Ovary (tissue), 9 donors: ENCODE data around the gene DIPK1B. TPM values are rescaled to one million over a fixed set of nuclear protein-coding genes. Genes with fewer than 3 reads are reported as not detected.

Experiments
- DNase-seq, 5 donors: peaks; one replicate each; pipeline ENCODE4 v3.0.0-alpha.2; 2019 to 2020
- H3K27ac ChIP-seq, 2 donors: fragments of 200-600 bp; one replicate each; pipeline versions ENCODE4 v1.5.1 to v1.8.0; 2019 to 2022
- H3K27me3 ChIP-seq: fragments of 200-600 bp; one replicate; pipeline ENCODE4 v1.8.0; 2022
- H3K36me3 ChIP-seq: fragments of 200-600 bp; sonication (generic); one replicate; pipeline ENCODE4 v1.5.1; 2019
- H3K4me1 ChIP-seq: one replicate; pipeline ENCODE4 v1.8.1; 2013; ENCODE audit warnings: mild to moderate bottlenecking, moderate library complexity; ENCODE audit not compliant: insufficient read depth
- H3K4me3 ChIP-seq: fragments of 200-600 bp; sonication (generic); one replicate; pipeline ENCODE4 v1.5.1; 2017
- H3K9me3 ChIP-seq, 2 donors: fragments of 200-600 bp in 1 of 2; sonication (generic) in 1 of 2; one replicate each; pipeline versions ENCODE4 v1.5.1 to v1.8.1; 2013 to 2019; ENCODE audit warnings: mild to moderate bottlenecking in 1 of 2, moderate library complexity in 1 of 2
- EP300 ChIP-seq: sonication (generic); formaldehyde crosslinking; IDR thresholded peaks from one replicate; pipeline ENCODE4 v1.6.1; 2017; ENCODE audit warnings: antibody characterized with exemption
- POLR2A ChIP-seq: fragments of 450-650 bp; IDR thresholded peaks from one replicate; pipeline ENCODE4 v1.6.1; 2017; ENCODE audit warnings: antibody characterized with exemption, mild to moderate bottlenecking, moderate library complexity
- WGBS, 3 donors: extraction: QIAGEN DNeasy Blood & Tissue Kit in 1 of 3; methylation state at CpG; one replicate each; pipeline versions ENCODE4 v1.1.5 to v1.1.7; 2013 to 2017; 5-methylcytosine and 5-hydroxymethylcytosine counted together
- intact Hi-C, 4 donors: fragments of 100-400 bp; cut with DNase I; formaldehyde crosslinking; loops; one replicate each; pipeline versions ENCODE4 v1.11.0 to v1.15.1; 2022 to 2023
- polyA plus RNA-seq, 2 donors: library from polyadenylated mRNA; stranded (reverse); fragments of 200-250 nt in 1 of 2; fragments of 350-450 nt in 1 of 2; fragmentation: Illumina TruSeq in 1 of 2; extraction: RNeasy Lipid Tissue Mini Kit (QIAGEN cat#74804) in 1 of 2; gene quantifications; one replicate each; pipeline ENCODE4 v1.2.3, GENCODE V29; 2013 to 2014
- total RNA-seq, 7 donors: library from RNA; depleted of rRNA in 2 of 7; stranded (reverse); fragments of >200 nt in 2 of 7; fragmentation: NEBNext Ultra II Directional in 3 of 7; extraction: Animal tissue kit (Norgen Biotek cat#: 25700) in 3 of 7; gene quantifications; one replicate each; pipeline versions ENCODE4 v1.1.0 to v1.2.4, GENCODE V29; 2016 to 2023
- TF ChIP-seq, protein P1 (sequence below), 3 donors: fragments of 450-650 bp in 2 of 3; fragments of 200-600 bp in 1 of 3; IDR thresholded peaks; one replicate each; pipeline versions ENCODE4 v1.5.1 to v1.8.0; 2016 to 2022; ENCODE audit warnings: antibody characterized with exemption in 3 of 3, mild to moderate bottlenecking in 1 of 3
- donor health status: DM: no; HTN: no; CAD: no; lungs with moderate emphysema.
- donor health status: DM: no; HTN: no; CAD: no.
- donor health status: Bipolar disorder and iron deficiency.
- donor health status: DM: yes; HTN: yes; CAD: no.
- donor health status: DM: no; HTN: no; CAD: no.
- donor health status: DM: yes; HTN: yes; CAD: no.

DIPK1B gene
- total and polyA plus RNA-seq, 9 donors: 2.9 to 23.4 (median 13.1) TPM

DNA sequence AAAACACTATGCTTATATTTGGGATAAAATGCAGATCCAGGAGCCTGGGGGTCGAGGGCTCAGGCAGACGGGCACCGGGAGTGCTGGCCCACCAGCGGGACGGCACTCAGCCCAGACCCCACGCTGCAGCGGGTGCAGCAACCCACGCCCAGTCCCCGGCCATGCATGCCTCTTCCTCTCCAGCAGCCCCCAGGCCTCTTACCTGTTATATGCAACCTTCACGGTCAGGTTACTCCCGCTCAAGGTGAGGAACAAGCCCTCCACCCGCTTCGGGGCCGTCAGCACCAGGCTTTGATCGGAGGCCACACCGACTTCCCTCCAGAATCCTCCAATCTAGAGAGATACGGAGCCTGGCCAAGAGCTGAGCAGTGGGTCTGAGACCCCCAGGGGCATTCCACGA, 44.5 kb downstream of the DIPK1B start:
- no peak for TF ChIP-seq POLR2A
- no peak for TF ChIP-seq EP300
- TF ChIP-seq, protein P1, sequence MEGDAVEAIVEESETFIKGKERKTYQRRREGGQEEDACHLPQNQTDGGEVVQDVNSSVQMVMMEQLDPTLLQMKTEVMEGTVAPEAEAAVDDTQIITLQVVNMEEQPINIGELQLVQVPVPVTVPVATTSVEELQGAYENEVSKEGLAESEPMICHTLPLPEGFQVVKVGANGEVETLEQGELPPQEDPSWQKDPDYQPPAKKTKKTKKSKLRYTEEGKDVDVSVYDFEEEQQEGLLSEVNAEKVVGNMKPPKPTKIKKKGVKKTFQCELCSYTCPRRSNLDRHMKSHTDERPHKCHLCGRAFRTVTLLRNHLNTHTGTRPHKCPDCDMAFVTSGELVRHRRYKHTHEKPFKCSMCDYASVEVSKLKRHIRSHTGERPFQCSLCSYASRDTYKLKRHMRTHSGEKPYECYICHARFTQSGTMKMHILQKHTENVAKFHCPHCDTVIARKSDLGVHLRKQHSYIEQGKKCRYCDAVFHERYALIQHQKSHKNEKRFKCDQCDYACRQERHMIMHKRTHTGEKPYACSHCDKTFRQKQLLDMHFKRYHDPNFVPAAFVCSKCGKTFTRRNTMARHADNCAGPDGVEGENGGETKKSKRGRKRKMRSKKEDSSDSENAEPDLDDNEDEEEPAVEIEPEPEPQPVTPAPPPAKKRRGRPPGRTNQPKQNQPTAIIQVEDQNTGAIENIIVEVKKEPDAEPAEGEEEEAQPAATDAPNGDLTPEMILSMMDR (IDR thresholded peaks at IDR 0.05): no peak
- intact Hi-C loops: no loop called here
- 90 to 91% (median 90%) methylated on average over 18 of the region's 18 CpGs for WGBS, 3 donors
- no peak for DNase-seq
- Histone ChIP-seq H3K27me3 (no peaks in the 10 kb centered on the region), H3K4me3 (no peak overlapping the region), H3K4me1 (no peaks in the 10 kb centered on the region), H3K27ac (no peak overlapping the region), H3K9me3 (no peaks in the 10 kb centered on the region), H3K36me3 (no peaks in the 10 kb centered on the region)

DNA sequence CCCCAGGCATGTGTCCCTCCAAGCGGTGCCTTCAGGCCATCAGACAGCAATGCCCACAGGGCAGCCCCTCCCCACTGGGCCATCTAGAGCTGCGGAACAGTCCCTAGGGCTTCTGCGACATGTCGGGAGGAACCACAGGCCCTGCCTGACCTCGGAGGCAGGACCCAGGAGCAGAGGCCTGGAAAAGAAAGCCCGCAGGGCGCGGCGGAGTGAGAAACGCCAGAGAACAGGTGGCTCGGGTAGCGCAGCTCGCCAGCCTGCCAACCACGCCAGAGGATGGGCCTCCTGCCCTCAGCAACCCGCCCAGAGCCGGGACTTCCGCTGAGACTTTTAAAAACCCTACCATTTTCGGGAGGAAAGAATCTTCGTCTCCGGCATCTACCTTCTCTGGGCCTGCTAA, 45.0 kb downstream of the DIPK1B start:
- intact Hi-C loops: no loop called here
- Histone ChIP-seq H3K4me3 (no peak overlapping the region), H3K27me3 (no peaks in the 10 kb centered on the region), H3K36me3 (no peaks in the 10 kb centered on the region), H3K27ac (no peak overlapping the region), H3K4me1 (no peaks in the 10 kb centered on the region), H3K9me3 (no peaks in the 10 kb centered on the region)
- DNase-seq: no peak
- TF ChIP-seq EP300 (no peak), POLR2A (no peak)
- TF ChIP-seq, protein P1 (IDR thresholded peaks at IDR 0.05): no peak
- 83 to 92% (median 83%) methylated on average over 19 to 20 of the region's 20 CpGs for WGBS, 3 donors

DNA sequence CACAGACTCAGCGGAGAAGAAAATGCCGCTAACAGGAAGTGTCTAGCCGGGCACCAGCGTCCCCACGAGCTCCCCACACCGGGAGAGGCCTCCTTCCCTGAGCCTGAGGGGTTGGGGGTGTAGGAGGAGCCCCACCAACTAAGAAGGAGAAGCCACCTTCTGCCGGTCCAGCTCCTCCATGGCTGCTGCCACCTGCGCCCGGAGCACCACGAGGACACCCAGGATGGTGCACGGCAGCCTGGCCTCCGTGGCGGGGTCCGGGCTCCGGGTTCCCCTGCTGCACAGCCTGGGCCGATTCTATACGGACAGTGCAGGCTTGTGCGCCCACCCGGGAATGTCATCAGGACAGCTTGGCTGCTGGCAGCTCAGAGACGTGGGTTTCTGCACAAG, 45.4 kb downstream of the DIPK1B start:
- H3K27ac ChIP-seq: no peak overlapping the region
- H3K27me3 ChIP-seq: no peaks in the 10 kb centered on the region
- TF ChIP-seq POLR2A: no peak
- no peak for TF ChIP-seq EP300
- TF ChIP-seq, protein P1 (IDR thresholded peaks at IDR 0.05): no peak
- WGBS, 3 donors: 80 to 87% (median 84%) methylated on average over 20 of the region's 20 CpGs
- H3K4me1 ChIP-seq: no peaks in the 10 kb centered on the region
- H3K9me3 ChIP-seq: no peaks in the 10 kb centered on the region
- no peaks in the 10 kb centered on the region for H3K36me3 ChIP-seq
- intact Hi-C loops: no loop called here
- no peak for DNase-seq
- H3K4me3 ChIP-seq: no peak overlapping the region

DNA sequence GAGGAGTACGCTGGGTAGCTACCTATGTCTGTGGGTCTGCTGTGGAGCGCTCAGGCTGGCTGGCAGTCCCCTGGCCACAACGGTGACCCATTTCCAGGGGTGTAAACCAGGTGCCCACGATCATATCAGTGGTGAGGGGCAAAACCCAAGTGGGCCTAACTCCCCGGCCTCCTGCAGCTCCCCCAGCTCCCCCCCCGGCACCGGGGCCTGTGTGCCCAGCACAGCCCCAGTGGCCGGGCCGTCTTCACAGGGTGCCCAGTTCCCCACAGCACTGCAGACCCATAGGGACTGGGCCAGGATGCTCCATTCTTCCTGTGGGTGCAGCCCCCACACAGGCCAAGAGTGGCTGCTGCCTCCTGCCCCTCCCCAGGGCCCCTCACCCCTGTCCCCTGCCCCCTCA, 46.6 kb downstream of the DIPK1B start:
- no peak overlapping the region for H3K4me3 ChIP-seq
- H3K27me3 ChIP-seq: no peaks in the 10 kb centered on the region
- 81 to 89% (median 83%) methylated on average over 9 of the region's 9 CpGs for WGBS, 3 donors
- no peaks in the 10 kb centered on the region for H3K4me1 ChIP-seq
- TF ChIP-seq EP300 (no peak), POLR2A (no peak)
- TF ChIP-seq, protein P1 (IDR thresholded peaks at IDR 0.05): no peak
- no peaks in the 10 kb centered on the region for H3K36me3 ChIP-seq
- no peak for DNase-seq
- no peak overlapping the region for H3K27ac ChIP-seq
- no peaks in the 10 kb centered on the region for H3K9me3 ChIP-seq
- intact Hi-C loops: no loop called here
